SK-N-SH treated with all-trans-retinoic acid at 6 μM for 48 hours (cell line): ENCODE data around the gene ATP11A.

ENCODE experiments used
- GLIS3 ChIP-seq: fragments of 250-450 bp; sonication (Bioruptor Pico); IDR thresholded peaks from 2 replicates; pipeline ENCODE4 v1.5.0; 2020; ENCODE audit warnings: mild to moderate bottlenecking, moderate library complexity
- TOX ChIP-seq: fragments of 250-450 bp; sonication (Bioruptor Pico); IDR thresholded peaks from 2 replicates; pipeline ENCODE4 v1.8.0; 2021; ENCODE audit warnings: mild to moderate bottlenecking, moderate library complexity, borderline replicate concordance
- ZNF565 ChIP-seq: fragments of 450-650 bp; formaldehyde crosslinking; conservative IDR thresholded peaks from 2 replicates; pipeline ENCODE4 v1.5.0; 2020; ENCODE audit warnings: low read depth, mild to moderate bottlenecking, moderate library complexity
- ZNF8 ChIP-seq: fragments of 450-650 bp; formaldehyde crosslinking; IDR thresholded peaks from 2 replicates; pipeline ENCODE4 v1.5.0; 2020; ENCODE audit warnings: mild to moderate bottlenecking, moderate library complexity
- TF ChIP-seq, protein P1 (sequence below): fragments of 250-450 bp; sonication (Bioruptor Pico); IDR thresholded peaks from 2 replicates; pipeline ENCODE4 v1.8.0; 2020; ENCODE audit warnings: mild to moderate bottlenecking, moderate library complexity, borderline replicate concordance
- TF ChIP-seq, protein P2 (sequence below): fragments of 250-450 bp; sonication (Bioruptor Pico); IDR thresholded peaks from 2 replicates; pipeline ENCODE4 v1.5.0; 2020; ENCODE audit warnings: mild to moderate bottlenecking, moderate library complexity

- TF ChIP-seq GLIS3 (no peak), ZNF565 (no peak), ZNF8 (CRISPR knock-in tag) (no peak), TOX (no peak)
- TF ChIP-seq, protein P1, sequence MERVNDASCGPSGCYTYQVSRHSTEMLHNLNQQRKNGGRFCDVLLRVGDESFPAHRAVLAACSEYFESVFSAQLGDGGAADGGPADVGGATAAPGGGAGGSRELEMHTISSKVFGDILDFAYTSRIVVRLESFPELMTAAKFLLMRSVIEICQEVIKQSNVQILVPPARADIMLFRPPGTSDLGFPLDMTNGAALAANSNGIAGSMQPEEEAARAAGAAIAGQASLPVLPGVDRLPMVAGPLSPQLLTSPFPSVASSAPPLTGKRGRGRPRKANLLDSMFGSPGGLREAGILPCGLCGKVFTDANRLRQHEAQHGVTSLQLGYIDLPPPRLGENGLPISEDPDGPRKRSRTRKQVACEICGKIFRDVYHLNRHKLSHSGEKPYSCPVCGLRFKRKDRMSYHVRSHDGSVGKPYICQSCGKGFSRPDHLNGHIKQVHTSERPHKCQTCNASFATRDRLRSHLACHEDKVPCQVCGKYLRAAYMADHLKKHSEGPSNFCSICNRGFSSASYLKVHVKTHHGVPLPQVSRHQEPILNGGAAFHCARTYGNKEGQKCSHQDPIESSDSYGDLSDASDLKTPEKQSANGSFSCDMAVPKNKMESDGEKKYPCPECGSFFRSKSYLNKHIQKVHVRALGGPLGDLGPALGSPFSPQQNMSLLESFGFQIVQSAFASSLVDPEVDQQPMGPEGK = no peak
- TF ChIP-seq, protein P2, sequence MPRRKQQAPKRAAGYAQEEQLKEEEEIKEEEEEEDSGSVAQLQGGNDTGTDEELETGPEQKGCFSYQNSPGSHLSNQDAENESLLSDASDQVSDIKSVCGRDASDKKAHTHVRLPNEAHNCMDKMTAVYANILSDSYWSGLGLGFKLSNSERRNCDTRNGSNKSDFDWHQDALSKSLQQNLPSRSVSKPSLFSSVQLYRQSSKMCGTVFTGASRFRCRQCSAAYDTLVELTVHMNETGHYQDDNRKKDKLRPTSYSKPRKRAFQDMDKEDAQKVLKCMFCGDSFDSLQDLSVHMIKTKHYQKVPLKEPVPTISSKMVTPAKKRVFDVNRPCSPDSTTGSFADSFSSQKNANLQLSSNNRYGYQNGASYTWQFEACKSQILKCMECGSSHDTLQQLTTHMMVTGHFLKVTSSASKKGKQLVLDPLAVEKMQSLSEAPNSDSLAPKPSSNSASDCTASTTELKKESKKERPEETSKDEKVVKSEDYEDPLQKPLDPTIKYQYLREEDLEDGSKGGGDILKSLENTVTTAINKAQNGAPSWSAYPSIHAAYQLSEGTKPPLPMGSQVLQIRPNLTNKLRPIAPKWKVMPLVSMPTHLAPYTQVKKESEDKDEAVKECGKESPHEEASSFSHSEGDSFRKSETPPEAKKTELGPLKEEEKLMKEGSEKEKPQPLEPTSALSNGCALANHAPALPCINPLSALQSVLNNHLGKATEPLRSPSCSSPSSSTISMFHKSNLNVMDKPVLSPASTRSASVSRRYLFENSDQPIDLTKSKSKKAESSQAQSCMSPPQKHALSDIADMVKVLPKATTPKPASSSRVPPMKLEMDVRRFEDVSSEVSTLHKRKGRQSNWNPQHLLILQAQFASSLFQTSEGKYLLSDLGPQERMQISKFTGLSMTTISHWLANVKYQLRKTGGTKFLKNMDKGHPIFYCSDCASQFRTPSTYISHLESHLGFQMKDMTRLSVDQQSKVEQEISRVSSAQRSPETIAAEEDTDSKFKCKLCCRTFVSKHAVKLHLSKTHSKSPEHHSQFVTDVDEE (CRISPR knock-in tag) = no peak
Measured at GRCh38 chr13:112793545-112794445, 104.0 kb downstream of the ATP11A start.
